Measurements from ENCODE around the gene ELOVL6.

ELOVL6 gene

DNA sequence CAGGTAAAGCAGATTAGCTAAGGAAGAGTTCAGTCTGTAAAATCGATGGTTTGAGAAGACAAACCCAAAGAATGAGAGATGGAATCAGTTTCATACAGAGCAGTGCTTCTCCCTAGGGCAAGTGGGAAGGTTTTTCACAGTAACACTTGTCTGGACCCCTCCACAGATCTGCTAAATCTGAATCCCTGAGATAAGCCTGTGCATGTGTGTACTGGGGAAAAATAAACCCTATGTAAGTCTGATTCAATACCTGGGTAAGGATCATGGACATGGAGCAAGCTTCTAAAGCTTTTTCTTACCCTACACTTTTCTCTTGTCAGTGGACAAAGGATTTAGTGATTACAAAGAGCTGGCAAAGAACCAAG, 13.6 kb downstream of the ELOVL6 start:
- no peak overlapping the region for H3K4me3 Mint-ChIP-seq
- DNase-seq, result no peak
- H3K27ac Mint-ChIP-seq, result no peak overlapping the region
- no peaks in the 10 kb centered on the region for H3K9me3 Mint-ChIP-seq
- no peaks in the 10 kb centered on the region for H3K27me3 Mint-ChIP-seq
- peaks cover 15% of the 10 kb centered on the region for H3K36me3 Mint-ChIP-seq (ENCODE audit: low read depth)
- peaks cover 7% of the 10 kb centered on the region for H3K4me1 Mint-ChIP-seq (ENCODE audit: low read depth)

DNA sequence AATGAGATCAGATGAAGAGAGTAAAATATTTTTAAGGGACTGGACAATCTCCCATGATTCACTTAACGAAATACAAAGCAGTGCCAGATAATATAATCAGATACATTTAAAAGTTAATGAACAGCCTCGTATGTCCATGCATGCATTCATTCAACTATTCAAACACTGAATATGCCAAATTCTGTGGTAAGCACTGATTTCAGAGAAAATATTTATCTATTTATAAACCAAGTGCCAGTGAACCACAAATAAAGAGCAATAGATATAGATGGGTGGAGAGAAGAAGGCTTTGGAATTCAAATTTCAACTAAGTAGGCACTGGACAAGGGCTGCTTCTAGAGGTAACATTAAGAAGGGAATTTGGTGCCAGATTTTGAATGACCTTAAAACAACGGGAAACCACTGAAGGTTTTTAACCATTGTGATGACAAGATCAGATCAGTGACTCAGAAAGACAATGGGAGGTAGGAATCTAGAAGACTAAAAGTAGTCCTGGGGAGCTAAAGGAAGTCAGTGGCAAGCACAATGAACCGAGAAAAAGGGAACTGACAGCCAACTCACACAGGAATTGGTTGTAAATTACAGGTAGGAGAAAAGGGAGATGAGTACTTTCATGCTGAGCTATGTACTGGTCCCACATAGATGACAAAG, 14.2 kb downstream of the ELOVL6 start:
- peaks cover 7% of the 10 kb centered on the region for H3K4me1 Mint-ChIP-seq (ENCODE audit: low read depth)
- no peak for DNase-seq
- no peak overlapping the region for H3K4me3 Mint-ChIP-seq
- H3K36me3 Mint-ChIP-seq (ENCODE audit: low read depth), result peaks cover 15% of the 10 kb centered on the region
- no peaks in the 10 kb centered on the region for H3K9me3 Mint-ChIP-seq
- no peaks in the 10 kb centered on the region for H3K27me3 Mint-ChIP-seq
- no peak overlapping the region for H3K27ac Mint-ChIP-seq

DNA sequence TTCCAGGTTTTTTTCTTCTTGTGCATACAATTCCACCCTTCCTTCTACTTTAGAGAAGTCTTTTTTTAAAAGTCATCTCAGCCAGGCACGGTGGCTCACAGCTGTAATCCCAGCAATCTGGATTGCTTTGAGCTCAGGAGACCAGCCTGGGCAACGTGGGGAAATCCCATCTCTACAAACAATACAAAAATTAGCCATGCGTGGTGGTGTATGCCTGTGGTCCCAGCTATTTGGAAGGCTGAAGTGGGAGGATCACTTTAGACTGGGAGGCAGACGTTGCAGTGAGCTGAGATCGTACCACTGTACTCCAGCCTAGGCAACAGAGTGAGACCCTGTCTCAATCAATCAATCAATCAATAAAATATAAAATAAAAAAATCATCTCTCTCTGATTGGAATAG, 14.8 kb downstream of the ELOVL6 start:
- peaks cover 16% of the 10 kb centered on the region for H3K36me3 Mint-ChIP-seq (ENCODE audit: low read depth)
- H3K27ac Mint-ChIP-seq, result no peak overlapping the region
- H3K9me3 Mint-ChIP-seq, result no peaks in the 10 kb centered on the region
- H3K27me3 Mint-ChIP-seq, result no peaks in the 10 kb centered on the region
- H3K4me1 Mint-ChIP-seq (ENCODE audit: low read depth), result peaks cover 7% of the 10 kb centered on the region
- no peak overlapping the region for H3K4me3 Mint-ChIP-seq
- no peak for DNase-seq

DNA sequence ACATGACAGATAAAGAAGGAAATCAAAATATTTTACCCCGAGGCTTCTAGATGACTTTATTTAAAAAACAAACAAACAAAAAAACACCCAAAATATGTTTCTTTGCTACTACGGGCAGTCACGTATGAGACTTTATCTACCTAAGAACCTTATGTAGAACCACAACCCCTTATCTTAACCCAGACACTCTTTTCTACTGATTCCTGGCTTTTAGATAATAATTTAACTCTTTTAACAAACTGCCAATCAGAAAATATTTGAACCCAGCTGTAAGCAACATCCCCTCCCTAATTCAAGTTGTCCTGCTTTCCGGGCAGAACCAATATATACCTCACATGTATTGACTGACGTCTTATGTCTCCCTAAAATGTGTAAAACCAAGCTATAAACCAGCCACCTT, 15.4 kb downstream of the ELOVL6 start:
- no peak for DNase-seq
- Mint-ChIP-seq H3K36me3 (ENCODE audit: low read depth) (peaks cover 21% of the 10 kb centered on the region), H3K27me3 (no peaks in the 10 kb centered on the region), H3K4me1 (ENCODE audit: low read depth) (peaks cover 7% of the 10 kb centered on the region), H3K9me3 (no peaks in the 10 kb centered on the region), H3K27ac (no peak overlapping the region), H3K4me3 (no peak overlapping the region)

DNA sequence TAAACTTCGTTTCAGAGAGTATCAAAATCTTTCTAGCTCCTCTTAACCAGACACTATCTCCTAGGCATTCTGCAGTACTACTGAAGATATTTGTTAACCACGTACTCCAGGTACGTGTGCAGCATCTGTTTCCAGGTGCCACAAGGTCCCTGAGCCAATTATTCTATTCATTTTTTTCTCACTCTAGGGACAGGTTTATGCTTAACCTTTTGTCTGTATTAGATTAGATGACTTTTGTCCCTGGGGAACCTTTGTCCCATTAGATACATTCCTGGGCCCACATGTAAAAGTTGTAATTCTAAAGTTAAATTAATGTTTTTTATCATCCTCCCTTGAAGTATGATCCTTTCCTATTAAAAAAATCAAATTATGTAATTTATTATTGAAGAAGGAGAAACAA, 16.5 kb downstream of the ELOVL6 start:
- no peak overlapping the region for H3K4me3 Mint-ChIP-seq
- DNase-seq, result no peak
- H3K9me3 Mint-ChIP-seq, result no peaks in the 10 kb centered on the region
- peaks cover 30% of the 10 kb centered on the region for H3K36me3 Mint-ChIP-seq (ENCODE audit: low read depth)
- no peak overlapping the region for H3K27ac Mint-ChIP-seq
- peaks cover 5% of the 10 kb centered on the region for H3K4me1 Mint-ChIP-seq (ENCODE audit: low read depth)
- H3K27me3 Mint-ChIP-seq, result no peaks in the 10 kb centered on the region

DNA sequence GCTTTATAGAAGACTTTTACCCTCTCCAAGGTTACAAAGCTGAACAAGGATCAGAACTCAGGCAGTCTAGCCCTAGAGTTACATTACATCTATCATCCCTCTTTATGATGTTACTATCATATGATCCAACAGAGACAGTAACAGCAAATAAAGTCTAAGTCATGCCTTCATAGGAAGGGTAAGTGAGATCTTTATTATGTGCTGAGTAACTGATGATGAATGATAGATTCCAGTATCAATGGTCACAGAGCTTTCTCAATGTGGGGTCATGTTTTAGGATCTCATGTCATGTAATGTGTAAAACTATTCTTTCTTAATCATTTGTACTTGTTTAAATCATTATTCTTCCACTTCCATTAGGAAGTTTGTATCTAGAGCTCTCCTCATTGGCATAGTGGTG, 22.8 kb downstream of the ELOVL6 start:
- DNase-seq, result no peak
- no peak overlapping the region for H3K27ac Mint-ChIP-seq
- H3K4me3 Mint-ChIP-seq, result no peak overlapping the region
- H3K4me1 Mint-ChIP-seq (ENCODE audit: low read depth), result no peaks in the 10 kb centered on the region
- peaks cover 25% of the 10 kb centered on the region for H3K36me3 Mint-ChIP-seq (ENCODE audit: low read depth)
- H3K9me3 Mint-ChIP-seq, result no peaks in the 10 kb centered on the region
- H3K27me3 Mint-ChIP-seq, result no peaks in the 10 kb centered on the region

DNA sequence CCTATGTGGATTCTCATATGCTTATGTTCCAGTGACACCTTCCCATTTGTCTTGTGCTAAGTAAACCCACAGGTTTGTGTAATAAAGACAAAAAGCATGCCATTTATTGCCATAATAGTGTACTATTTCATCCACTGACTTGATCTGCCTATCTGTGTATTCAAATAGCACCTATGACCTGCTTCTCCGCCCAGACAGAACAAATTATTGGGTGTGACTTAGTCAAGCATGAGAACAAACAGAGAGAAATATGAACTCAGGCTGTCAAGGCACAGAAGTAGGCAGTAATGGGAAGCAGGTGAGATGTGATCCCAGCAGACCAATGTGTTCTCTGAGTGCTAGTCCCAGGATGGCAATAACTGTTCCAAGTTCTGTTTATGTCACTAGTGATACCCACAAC, 25.4 kb downstream of the ELOVL6 start:
- Mint-ChIP-seq H3K4me1 (ENCODE audit: low read depth) (no peaks in the 10 kb centered on the region), H3K9me3 (no peaks in the 10 kb centered on the region), H3K27ac (no peak overlapping the region), H3K36me3 (ENCODE audit: low read depth) (peaks cover 19% of the 10 kb centered on the region), H3K4me3 (no peak overlapping the region), H3K27me3 (no peaks in the 10 kb centered on the region)
- DNase-seq, result no peak

DNA sequence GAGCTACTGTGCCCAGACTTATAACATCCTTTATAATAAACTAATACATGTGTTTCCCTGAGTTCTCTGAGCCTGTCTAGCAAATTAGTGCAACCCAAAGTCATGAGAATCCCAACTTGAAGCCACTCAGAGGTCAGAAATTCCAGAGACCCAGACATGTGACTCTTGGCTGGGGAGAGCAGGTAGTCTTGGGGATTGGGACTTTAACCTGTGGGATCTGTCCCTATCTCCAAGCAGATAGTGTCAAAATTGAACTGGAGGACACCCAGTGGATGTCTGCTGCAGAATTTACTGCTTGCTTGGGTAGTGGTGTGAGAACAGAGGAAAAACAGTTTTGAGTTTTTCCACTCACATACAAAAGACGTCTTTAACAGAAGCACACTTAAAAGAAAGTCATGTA, 26.4 kb downstream of the ELOVL6 start:
- H3K4me3 Mint-ChIP-seq, result no peak overlapping the region
- no peak for DNase-seq
- peaks cover 11% of the 10 kb centered on the region for H3K36me3 Mint-ChIP-seq (ENCODE audit: low read depth)
- H3K27me3 Mint-ChIP-seq, result no peaks in the 10 kb centered on the region
- no peaks in the 10 kb centered on the region for H3K4me1 Mint-ChIP-seq (ENCODE audit: low read depth)
- no peak overlapping the region for H3K27ac Mint-ChIP-seq
- no peaks in the 10 kb centered on the region for H3K9me3 Mint-ChIP-seq

DNA sequence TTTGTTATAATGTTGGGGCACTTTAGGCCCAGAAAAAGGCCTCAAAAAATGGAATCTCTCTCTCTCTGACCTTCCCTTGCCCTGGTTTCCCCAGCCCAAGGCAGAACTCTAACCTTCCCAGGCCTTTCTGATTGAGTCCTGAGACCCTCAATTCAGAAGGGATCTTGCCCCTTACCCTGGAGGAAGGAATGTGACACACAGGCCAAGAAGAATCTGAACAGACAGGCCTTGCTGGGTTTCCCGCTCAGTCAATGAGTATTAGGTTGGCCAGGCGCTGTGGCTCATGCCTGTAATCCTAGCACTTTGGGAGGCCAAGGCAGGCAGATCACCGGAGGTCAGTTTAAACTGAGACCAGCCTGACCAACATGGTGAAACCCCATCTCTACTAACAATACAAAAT, 27.6 kb downstream of the ELOVL6 start:
- H3K27ac Mint-ChIP-seq, result no peak overlapping the region
- DNase-seq, result no peak
- no peaks in the 10 kb centered on the region for H3K9me3 Mint-ChIP-seq
- H3K4me3 Mint-ChIP-seq, result no peak overlapping the region
- H3K4me1 Mint-ChIP-seq (ENCODE audit: low read depth), result peaks cover 9% of the 10 kb centered on the region
- H3K27me3 Mint-ChIP-seq, result no peaks in the 10 kb centered on the region
- peaks cover 6% of the 10 kb centered on the region for H3K36me3 Mint-ChIP-seq (ENCODE audit: low read depth)

DNA sequence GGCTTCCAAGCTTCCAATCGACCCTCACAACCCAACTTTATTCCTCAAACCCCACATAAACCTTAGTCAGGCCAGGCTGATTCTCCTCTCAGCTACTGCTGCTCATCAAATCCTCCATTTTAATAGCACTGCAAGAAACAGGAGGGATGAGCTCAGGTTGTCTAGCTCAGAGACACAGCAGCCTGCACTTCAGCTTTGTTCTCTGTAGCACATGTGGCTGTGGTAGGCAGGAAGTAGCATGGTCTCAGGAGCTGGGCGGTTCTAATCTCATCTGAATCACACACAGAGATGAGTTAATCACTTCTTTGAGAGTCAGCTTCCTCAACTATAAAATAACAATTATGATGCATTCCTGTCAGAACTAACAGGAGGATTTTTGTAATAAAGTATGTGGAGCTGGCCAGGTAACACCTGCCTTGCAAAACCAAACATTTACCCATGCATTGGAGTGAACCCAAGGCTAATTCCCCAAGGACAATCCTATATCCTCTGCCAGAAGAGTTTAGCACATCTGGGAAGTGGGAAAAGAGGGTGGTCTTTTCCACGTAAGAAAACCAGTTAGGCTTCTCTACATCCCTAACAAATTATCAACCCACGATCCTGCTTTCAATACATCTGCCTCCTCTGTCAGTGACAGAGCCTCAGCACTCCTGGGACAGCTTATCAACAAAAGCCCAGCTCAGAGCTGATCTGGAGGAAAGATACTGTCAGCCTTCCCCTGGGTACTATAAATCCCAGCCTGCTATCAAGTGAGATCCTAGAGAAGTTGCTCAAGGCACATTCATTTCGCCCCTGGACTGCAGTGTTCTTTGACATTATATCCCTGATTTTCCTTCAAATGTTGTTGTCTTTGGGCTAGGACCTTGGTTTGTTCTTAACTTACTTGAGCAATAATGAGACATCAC, 32.8 kb downstream of the ELOVL6 start:
- Mint-ChIP-seq H3K4me3 (peak overlapping the region; percentile 53), H3K36me3 (ENCODE audit: low read depth) (peaks cover 35% of the 10 kb centered on the region), H3K27ac (peak overlapping the region; percentile 98), H3K9me3 (peaks cover 3% of the 10 kb centered on the region), H3K4me1 (ENCODE audit: low read depth) (peaks cover 37% of the 10 kb centered on the region), H3K27me3 (no peaks in the 10 kb centered on the region)
- DNase-seq, result peak; percentile 62

DNA sequence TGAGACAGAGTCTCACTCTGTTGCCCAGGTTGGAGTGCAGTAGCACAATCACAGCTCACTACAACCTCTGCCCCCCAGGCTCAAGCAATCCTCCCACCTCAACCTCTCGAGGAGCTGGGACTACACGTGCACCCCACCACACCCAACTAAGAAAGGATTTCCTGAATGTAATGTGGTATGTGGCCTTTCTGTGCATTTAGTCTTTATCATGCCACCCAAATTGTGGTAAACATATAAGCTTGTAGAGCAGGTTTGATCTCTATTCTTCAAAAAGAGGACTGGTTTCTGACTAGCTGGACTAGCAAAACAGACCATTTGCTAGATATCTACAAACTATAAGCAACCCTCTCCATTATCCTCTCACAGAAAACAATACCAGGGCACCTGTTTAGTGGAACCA, 33.6 kb downstream of the ELOVL6 start:
- H3K4me1 Mint-ChIP-seq (ENCODE audit: low read depth), result peaks cover 39% of the 10 kb centered on the region
- DNase-seq, result peak; percentile 37
- peaks cover 35% of the 10 kb centered on the region for H3K36me3 Mint-ChIP-seq (ENCODE audit: low read depth)
- peak overlapping the region; percentile 98 for H3K27ac Mint-ChIP-seq
- H3K4me3 Mint-ChIP-seq, result peak overlapping the region; percentile 53
- H3K9me3 Mint-ChIP-seq, result peaks cover 3% of the 10 kb centered on the region
- no peaks in the 10 kb centered on the region for H3K27me3 Mint-ChIP-seq

DNA sequence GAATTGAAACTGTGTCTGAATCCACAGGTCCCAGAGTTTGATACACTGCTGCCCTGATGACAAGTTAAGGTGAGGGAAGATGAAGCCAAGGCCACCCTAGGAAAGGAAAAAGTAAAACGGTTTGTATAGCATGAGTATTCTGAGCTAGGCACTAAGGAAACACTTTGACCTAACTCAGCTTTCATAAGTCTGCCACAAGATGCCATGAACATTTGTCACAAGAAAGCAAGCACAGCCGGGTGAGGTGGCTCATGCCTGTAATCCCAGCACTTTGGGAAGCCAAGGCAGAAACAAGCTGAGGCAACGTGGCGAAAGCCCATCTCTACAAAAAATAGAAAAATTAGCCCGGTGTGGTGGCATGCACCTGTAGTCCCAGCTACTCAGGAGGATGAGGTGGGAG, 34.2 kb downstream of the ELOVL6 start:
- Mint-ChIP-seq H3K27me3 (no peaks in the 10 kb centered on the region), H3K9me3 (peaks cover 3% of the 10 kb centered on the region), H3K36me3 (ENCODE audit: low read depth) (peaks cover 35% of the 10 kb centered on the region), H3K27ac (peak overlapping the region; percentile 98), H3K4me3 (no peak overlapping the region), H3K4me1 (ENCODE audit: low read depth) (peaks cover 39% of the 10 kb centered on the region)
- DNase-seq, result no peak

DNA sequence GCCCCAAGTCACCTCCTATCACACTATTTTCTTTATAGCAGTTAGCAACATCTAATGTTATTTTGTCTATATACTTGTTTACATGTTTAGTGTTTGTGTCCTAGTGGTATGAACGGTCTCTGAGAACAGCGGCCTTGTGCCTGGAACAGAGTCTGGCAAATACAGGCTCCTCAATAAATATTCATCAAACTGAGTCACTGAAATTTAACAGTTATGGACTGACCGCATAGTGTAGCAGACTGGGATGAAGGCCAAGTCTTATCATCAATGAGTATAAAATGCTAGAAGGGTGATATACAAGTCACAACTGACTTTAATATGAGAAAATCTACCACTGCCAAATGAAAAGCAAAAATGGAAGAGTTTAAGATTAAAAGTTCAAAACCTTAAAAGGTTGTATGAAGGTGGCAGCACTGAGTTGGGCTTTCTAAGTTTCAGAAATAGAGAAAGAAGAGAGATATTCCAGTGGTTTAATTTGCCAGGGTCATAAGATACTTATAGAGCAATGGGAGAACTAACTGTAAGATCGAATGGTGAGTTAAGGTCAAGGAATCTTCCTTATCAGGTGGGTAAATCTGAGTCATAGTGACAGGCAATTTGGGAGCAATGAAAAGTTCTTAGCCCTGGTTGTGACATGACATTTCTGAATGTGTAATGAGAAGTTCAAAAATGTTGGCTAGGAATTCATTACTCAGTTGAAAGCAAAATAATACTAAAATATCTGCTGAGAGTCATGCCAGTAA, 34.9 kb downstream of the ELOVL6 start:
- DNase-seq, result no peak
- peak overlapping the region; percentile 98 for H3K27ac Mint-ChIP-seq
- peaks cover 3% of the 10 kb centered on the region for H3K9me3 Mint-ChIP-seq
- H3K4me1 Mint-ChIP-seq (ENCODE audit: low read depth), result peaks cover 39% of the 10 kb centered on the region
- H3K27me3 Mint-ChIP-seq, result no peaks in the 10 kb centered on the region
- no peak overlapping the region for H3K4me3 Mint-ChIP-seq
- peaks cover 35% of the 10 kb centered on the region for H3K36me3 Mint-ChIP-seq (ENCODE audit: low read depth)

DNA sequence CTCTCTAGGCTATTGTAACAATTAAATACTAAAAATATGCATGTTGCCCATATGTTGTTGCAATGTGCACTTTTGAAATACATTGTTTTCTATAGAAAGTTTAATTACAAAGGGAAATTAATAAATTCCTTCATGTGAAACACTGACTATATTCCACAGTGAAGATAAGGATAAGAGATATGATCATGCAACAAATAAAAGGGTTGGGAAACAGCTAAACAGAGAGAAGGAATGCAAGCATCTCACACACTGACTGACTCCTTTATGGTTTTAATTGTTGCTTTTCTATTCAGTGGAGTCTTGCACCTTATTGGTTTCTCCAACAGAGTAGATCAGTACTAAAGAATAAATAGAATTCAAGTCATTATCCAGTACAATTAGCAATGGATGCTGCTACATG, 37.8 kb downstream of the ELOVL6 start:
- Mint-ChIP-seq H3K4me3 (no peak overlapping the region), H3K27me3 (no peaks in the 10 kb centered on the region), H3K9me3 (peaks cover 3% of the 10 kb centered on the region), H3K36me3 (ENCODE audit: low read depth) (peaks cover 35% of the 10 kb centered on the region), H3K4me1 (ENCODE audit: low read depth) (peaks cover 28% of the 10 kb centered on the region), H3K27ac (no peak overlapping the region)
- DNase-seq, result no peak

DNA sequence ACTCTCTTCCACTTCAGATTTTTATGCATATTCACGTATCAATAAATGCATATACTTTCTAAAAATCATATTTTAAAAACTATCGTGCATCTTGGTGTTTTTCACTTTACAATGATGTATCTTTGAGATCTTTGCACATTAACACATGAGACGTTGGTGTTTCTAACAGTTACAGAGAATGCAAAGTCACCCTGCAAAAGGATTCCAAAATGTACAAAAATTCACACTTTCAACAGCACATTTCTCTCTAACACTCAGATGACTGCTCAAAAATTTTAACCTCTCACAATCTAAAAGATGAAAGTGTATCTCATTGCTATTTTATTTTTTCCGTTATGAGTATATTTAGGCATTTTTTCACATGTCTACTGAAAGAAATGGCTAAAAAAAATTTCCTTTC, 38.9 kb downstream of the ELOVL6 start:
- H3K27me3 Mint-ChIP-seq, result no peaks in the 10 kb centered on the region
- H3K4me1 Mint-ChIP-seq (ENCODE audit: low read depth), result peaks cover 17% of the 10 kb centered on the region
- H3K27ac Mint-ChIP-seq, result no peak overlapping the region
- H3K36me3 Mint-ChIP-seq (ENCODE audit: low read depth), result peaks cover 28% of the 10 kb centered on the region
- no peak overlapping the region for H3K4me3 Mint-ChIP-seq
- no peak for DNase-seq
- H3K9me3 Mint-ChIP-seq, result peaks cover 2% of the 10 kb centered on the region

Measured in activated T-cell treated with anti-CD3 and anti-CD28 coated beads, Interleukin-2, amount 50 U/mL, for 24 hours (primary cell).